Dermis blood vessel endothelial cell (primary cell): ENCODE data around the gene PI4KA. TPM values are rescaled to one million over a fixed set of nuclear protein-coding genes. Genes with fewer than 3 reads are reported as not detected.

Experiments used
- DNase-seq: peaks from one replicate; pipeline ENCODE4 v3.0.0; 2010
- total RNA-seq: library from RNA; depleted of rRNA; stranded (reverse); fragments of >200 nt; gene quantifications from 2 replicates; pipeline ENCODE4 v1.2.3, GENCODE V29; 2014

The PI4KA gene
- total RNA-seq, 1 donor from 2014 or later: 20.3 TPM

DNA sequence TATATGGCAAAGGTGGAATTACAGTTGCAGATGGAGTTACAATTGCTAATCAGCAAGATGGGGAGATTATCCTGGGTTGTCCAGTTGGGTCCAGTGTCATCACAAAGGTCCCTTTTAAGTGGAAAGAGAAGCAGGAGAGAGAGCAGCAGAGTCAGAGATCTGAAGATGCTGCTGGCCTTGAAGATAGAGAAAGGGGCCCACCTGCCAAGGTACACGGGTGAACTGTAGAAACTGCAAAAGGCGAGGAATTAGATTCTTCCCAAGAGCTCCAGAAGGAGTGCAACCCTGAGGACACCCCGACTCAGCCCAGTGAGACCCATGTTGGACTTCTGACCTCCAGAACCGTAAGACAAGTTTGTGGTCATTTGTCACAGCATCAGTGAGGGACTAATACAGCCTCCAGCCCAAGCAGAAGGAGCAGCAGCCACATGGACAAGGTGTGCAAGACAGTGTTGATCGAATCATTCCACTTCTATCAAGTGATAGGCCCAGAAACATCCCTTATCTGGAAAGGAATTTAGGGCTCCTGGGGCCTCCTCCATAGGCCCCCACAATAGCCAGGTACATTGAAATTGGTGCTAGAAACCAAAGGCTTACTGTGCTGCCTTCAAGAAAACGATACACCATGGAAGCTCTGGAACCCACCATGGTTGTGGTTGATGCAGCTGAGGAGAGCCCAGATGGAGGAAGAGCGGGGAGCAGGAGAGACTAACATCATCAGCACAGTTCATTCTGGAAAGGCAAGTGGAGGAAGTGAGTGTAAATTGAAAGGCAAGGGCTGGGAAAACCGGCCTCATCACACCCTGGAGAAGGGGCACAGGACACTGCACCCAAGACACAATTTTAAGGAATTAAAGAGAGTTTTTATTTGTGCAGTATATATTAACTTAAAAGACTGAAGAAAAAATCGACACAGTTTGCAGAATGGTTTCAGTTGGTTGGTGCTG lies 23.5 kb upstream of the PI4KA start:
- no peak for DNase-seq

DNA sequence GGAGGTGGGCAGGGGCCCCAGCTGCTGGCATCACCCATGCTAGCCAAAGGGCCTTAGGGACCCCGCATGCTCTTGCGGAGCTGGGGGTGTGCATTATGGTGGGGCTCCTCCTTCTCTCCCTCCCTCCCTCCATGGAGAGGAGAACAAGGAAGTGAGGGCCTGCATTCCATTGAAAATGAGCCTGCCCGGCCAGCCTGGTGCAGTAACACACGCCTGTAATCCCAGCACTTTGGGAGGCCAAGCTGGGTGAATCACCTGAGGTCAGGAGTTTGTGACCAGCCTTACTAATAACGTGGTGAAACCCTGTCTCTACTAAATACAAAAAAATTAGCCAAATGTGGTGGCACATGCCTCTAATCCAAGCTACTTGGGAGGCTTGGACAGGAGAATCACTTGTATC lies 22.6 kb upstream of the PI4KA start:
- no peak for DNase-seq

DNA sequence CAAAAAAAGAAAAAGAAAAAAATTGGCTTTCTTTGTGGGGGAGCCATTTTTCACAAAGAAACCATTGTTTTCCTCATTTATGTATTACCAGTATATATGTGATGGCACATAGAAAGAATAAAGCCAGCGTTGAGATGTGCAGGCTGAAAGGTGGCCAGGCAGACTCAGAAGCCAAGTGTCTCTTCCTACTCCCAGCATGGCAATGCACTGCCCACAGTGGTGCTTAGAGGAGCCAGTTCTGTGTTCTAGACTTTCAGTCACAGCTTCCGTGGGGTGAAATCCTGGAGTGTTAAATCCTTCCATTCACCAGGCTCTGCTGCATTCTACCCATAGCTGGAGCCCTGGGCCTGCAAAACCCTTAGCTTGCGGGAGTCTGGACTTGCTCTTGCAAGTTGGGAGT lies 19.1 kb upstream of the PI4KA start:
- DNase-seq: no peak

DNA sequence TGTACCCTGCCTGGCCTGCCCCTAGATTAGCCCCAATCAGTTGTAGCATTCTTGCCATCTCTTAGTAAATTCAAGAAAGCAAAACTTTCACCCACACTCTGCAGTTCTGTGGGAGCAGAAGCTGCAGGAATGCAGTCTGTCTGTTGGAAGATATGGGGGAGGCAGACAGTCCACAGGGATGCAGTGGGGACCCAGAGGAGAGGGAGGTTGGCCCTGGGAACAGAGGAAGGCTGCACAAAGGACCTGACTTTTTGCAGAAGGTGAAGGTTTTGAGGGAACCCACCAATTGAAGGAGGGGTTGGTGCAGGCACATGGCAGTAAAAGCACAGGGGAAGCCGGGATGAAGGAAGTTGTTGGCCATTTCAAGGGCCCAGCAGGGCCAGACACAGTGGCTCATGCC lies 16.7 kb upstream of the PI4KA start:
- no peak for DNase-seq

DNA sequence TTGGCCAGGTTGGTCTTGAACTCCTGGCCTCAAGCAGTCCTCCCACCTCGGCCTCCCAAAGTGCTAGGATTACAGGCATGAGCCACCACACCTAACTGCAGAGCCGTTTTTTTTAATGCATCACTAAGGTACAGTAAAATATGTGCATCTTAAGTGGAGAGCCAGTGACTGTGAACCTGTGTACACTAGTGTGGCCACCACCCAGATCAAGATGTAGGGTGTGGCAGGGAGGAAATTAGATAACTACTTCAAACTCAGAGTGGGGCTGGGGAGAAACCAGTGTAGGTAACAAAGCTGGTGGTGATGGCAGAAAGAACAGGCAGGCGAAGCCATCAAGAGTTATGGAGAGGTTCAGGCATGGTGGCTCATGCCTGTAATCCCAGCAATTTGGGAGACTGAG lies 14.6 kb upstream of the PI4KA start:
- no peak for DNase-seq

DNA sequence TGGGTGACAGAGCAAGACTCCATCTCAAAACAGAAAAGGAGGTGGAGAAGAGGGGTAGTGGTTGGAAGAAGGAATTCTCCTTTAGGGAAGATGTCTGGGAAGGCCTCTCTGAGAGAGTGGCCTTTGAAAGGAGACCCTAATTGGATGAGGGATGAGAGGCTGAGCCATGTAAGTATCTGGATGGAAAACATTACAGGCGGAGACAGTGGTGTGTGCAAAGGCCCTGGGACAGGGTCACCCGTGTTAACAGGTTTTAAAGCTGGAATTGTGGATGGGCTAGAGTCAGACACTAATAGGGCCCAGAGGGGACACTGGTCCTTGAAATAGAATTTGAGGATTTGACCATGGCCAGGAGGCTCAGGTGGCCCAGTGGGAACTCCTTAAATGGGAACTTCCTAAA lies 10.6 kb upstream of the PI4KA start:
- DNase-seq: no peak

DNA sequence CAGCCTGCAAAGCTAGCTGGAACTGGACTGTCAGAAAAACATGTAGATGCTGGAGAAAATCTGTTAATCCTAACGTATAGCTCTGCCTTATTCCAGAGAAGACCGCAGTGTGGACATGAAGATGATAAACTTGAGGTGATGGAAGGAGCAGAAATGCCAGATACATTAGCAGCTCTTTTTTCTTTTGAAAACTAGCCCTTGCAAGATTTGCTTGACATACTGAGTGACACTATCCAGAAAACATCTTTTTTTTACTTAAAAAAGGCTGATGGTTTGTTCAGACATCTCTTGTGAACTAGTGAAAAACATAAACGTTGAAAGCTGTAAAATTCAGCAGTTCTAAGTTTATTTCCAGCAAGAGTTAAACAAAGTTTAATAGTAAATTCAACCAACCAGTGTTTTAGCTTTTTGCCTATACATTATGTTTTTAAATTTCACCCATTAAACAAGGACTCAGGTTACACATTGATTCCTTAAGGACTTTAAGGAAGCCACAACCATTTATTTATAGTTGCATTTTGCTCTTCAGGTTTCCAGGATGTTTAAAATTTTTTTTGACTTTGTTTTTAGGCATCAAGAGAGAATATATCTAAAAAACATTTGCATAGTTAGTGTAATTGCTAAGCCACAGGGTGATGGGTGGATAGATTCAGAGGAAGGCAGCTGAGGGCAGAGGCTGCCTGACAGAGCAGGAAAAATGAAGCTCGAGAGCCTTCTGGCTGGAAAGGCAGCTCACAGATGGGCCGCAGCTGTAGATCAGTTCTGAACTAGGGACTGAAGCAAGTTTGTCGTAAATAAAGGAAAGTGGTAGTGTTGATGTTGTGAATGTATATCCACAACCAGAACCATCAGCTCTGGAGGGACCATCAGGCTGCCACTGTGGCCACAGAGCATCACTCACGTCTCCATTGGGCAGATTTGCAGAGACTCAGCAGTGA lies 9.7 kb upstream of the PI4KA start:
- no peak for DNase-seq

DNA sequence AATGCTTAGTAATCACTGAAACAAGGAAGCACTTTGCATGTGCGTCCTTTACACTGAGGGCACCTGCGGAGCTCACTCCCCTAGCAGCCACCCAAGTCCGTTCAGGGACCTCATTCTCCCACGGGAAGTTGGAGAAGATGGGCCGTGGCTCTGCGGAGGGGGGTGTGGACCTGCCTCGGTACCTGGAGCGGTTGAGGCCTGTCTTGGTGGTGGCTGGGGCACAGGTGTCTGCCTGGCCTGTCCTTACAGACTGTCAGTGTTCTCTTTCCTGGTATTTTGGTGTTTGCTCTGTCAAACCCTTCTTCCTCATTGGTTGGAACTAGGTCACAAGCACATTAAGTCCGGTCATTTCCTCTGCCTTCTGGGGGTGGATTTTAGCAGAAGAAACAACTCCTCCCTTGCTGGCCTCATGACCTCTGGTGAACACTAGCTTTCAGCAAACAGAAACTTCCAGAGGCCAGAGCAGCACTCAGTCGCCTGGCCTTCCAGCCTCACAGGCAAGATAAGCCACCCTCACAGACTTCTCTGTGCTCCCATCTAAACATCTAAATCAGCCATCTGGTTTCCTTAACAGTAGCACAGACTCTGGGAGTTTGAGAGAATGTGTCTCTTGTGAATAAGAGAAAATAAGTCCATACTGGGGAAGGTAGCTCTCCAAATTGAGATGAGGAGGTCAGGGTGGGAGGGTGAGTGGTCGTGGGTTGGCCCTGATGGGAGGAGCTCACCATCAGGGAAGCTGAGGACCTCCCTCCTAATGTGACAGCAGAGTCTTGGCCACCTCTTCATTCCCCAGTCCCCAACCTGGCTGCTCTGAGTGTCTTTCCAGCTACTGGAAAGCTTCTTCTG lies 8.8 kb upstream of the PI4KA start:
- DNase-seq: peak; percentile 64

DNA sequence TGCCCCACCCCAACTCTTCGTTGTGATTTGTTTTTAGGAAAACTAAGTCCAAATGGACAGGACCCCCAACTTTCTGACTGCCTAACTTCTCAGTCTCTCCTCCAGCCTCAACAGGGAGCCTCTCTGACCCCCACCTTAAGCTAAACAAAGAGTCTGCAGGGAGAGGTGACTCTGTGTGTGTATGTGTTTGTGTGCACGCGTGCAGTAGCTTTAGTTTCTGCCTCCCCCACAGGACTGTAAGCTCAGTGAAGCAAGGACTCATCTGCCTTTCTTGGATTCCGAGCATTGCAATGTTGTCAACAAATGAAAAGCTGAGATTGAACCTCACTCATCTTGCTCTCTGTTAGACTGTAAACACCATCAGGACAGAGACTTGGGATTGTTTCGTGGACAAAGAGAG lies 8.1 kb upstream of the PI4KA start:
- no peak for DNase-seq

DNA sequence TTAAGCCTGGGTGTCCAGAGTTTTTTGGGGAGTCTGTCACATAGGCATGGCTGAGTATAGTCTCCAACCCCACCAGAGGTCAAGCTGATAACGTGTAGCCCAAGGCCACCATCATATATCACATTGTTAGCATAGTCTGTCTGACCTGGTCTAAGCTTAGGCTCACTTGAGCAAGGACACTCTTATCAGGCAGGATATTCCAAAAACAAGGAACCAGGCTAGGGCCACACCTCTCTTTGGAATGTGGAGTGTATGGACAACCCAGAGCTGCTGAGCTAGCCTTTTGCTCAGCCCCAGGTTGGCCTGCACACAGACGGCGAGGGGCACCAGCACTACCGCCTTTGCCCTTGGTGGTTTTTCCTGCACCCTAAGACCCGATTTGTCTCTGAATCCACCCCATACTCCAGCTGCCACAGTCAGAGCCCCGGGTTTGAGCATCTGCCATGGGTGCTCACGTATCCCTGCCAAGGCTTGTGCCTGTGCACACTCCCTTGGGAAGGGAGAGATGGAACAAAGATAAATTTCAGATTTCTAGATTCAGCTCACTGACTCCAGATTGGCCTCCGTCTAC lies 7.3 kb upstream of the PI4KA start:
- no peak for DNase-seq

DNA sequence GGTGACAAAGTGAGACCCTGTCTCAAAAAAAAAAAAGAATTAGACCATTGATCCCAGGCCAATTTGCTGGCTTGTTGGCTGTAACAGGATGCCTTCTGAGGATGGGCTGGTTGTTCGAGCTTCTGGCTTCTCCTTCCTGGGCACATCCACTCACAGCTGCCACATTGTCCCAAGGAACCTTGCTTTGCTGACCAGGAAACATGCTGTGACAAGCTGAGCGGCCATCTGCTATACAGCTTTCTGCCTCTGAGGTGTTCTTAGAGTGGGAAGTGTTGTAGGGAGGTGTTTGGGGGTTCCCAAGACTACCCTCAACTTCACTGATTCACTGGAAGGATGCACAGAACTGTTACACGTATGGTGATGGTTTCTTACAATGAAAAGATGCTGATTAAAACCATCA lies 6.7 kb upstream of the PI4KA start:
- no peak for DNase-seq

DNA sequence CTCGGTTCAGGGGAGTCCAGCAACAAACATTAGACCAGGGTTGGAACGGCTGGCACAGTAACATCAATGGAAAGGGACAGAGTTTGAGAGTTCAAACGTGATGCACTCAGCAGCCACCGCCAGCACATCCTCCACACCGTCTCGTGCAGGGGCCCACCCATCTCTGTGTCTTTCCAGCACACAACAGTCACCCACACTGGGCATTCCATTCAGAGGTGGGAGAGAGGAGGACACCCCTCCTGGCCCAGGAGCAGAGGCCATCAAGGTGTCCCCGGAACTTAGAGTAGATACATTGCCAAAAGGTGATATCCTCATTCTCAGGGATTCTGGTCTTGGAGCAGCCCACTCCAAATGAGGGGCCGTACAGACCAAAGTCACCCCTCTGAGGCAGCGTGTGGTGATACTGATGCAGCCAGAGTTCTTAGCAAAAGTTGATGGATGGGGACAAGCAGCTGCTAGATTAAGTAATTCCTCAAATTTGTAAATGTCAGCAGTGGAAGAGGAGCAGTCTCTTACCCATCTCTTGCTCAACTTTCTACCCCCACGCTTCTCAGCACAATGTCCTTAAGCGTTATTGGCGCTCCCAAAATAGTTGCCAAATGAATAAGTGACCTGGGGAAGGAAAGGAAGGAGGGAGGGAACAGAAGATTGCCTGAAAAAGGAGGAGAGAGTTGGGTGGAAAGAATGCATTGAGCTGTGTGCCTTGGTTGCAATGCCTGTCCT lies 5.7 kb upstream of the PI4KA start:
- no peak for DNase-seq

DNA sequence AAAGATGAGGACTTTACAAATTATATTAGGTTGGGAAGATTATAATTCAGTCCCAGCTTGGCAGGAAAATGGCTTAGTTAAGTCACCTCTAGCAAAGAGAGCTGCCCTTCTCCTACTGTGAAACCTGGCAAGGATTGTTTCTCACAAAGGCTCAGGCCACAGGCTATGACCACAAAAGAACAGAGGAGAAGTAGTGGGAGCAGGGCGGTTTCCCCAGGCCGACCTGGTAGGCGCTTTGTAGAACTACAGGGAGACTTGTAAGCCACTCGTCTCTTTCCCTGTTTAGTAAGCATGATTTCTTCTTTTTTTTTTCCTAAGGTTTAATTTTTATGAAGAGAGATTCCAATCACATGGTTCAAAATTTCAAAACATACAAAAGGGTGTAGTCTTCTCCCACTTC lies 4.8 kb upstream of the PI4KA start:
- DNase-seq: no peak

DNA sequence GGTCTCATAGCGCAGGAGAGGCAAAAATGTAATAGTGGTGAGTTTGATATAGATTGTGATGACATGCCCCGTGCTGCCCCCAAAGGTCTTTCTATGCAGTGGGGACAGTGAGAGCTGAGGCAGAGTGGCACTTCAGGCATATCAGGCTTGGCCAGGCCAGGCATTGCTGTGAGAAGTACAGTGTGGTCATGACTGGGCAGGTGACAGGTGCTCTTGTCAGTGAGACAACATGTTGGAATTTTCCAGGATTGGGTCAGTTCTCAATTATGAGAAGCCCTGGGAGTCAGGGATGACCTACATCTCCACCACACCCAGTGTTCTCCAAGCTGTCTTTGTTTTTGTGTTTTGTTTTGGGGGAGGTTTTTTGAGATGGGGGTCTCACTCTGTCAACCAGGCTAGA lies 3.9 kb upstream of the PI4KA start:
- no peak for DNase-seq

DNA sequence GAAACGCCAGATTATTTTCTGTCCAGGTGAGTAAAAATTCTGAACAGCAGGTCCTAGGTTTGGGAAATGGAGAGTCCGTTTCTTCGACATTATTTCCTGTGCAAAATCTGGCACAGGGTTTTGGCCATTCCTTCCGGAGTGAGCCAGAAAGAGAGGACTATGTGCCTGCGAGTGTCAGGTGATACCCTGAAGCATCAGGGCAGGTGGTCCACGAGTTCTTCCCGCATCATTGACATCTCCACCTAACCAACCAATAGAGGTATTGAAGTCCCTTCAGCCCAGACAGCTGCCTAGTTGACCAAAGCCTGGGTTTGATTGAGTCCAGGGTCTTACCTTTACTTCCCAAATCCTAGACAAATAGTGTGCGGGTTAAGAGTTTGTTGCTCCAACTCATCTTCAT lies 1.0 kb upstream of the PI4KA start:
- DNase-seq: no peak

DNA sequence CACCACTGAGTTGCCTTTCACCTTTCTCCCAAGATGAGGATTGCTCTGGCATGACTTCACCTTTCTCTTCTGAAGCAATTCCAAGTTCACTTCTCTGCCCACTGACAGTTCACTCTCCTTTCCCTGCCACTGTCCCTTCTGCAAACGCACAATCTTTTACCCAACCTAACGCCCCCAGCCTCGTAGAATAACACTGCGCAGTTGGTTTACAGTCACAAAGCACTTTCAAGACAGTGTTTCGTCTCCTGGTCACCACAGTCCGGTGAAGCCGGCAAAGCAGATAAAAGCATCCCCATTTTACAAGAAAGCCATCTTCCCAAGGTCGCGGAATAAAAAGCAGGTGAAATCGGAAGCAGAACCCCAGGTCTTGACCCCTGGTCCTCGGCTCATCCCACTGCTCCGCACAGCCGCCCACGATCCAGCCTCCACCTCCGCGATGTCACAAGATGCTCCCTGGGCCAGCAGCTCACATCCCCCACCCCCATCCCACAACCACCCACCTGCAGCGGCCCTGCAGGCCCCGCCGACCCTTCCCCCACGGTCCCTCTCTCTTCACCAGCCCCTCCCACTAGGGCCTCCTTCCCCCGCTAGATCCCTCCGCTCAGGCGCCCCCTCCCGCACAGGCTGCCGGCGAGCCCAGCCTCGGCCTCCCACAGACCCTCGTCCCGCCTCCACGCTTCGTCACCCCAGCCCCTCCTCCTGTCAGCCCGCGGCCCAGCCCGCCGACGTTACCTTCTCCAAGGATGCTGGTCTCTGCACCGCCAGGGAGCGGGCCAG lies 585 bp downstream of the PI4KA start:
- DNase-seq: peak; percentile 90

DNA sequence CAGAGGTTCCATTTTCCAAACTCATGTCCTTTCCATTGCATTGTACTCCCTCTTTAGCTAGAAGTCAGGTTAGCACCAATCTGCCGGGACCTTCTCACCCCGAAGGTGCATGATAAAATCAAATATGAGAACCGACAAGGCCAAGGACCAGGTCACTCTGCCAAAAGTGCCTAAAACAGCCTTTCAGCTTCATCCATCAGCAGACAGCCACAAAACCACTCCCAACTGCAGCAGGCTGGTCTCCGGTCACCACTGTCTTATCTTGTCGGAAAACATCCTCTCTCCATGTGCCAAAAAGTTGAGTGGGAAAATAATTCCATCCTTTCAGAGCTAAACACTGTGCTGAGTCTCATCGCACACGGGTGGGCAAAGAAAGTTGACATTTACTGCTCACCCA lies 1.4 kb downstream of the PI4KA start:
- no peak for DNase-seq

DNA sequence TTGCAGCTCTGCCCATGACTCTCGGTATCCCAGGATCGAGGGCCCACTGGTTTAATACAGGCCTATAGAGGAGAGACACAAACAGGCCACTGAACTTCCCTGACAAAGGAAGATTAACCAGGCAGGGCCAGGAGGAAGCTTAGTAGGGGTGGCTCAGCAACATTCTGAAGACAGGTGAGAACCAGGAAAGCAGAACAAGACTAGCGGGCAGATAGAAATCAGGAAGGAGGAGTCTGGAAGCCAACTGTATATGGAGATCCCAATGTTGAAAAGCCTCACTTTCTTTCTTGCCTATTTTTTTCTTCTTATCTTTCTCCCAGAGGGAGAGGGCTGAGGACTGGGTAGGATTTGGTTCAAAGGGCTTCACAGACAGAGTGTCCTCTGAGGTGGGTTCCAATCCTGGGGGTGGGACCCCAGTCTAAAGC lies 5.4 kb downstream of the PI4KA start:
- no peak for DNase-seq

DNA sequence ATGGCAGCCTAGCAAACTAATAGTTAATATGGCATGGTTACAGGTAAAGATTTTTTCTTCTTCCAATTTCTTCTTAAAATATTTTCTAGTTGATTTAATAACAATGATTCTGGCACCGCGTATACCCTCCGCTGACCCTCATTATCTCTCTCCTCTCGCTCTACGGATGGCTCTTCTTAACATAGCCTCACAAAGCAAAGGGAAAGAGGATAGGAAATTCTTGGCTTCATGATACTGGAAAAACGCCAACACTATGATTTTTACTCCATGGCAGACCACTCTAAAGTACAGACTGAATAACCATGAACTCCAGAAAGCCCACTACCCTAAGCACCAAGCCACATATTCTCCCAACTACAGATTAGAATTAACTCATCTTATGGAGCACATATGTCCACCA lies 6.1 kb downstream of the PI4KA start:
- peak; percentile 19 for DNase-seq

DNA sequence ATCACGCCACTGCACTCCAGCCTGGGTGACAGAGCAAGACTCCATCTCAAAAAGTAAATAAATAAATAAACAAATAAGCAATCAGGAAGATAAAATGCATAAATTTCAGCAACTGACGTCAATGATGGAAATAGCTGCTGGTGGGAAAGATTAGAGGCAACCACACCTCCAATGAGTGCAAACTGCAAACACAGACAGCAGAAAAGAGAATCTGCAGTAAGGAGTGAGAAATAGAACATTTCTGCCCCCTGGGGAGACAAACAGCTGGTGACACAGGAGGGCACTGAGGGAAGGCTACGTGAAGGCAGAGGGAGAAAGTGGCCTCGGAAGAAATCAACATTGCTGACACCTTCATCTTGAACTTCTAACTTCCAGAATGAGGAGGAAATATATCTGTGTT lies 6.5 kb downstream of the PI4KA start:
- DNase-seq: no peak

DNA sequence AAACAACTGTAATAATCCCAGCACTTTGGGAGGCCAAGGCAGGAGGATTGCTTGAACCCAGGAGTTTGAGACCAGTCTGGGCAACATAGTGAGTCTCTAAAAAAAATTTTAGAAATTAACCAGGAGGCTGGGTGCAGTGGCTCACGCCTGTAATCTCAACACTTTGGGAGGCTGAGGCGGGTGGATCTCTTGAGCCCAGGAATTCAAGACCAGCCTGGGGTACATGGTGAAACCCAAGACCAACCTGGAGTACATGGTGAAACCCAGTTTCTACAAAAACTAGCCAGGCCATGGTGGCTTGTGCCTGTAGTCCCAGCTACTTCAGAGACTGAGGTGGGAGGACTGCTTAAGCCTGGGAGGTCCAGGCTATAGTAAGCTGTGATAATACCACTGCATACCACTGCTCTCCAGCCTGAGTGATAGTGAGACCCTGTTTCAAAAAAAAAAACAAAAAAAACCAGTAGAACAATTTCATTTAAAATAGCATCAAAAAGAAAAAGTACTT lies 11.2 kb downstream of the PI4KA start:
- DNase-seq: no peak
